ENCODE results near the gene TREM2. TPM values are rescaled to one million over a fixed set of nuclear protein-coding genes. Genes with fewer than 3 reads are reported as not detected.

The TREM2 gene
- total RNA-seq, 4 donors from 2014 or later, result 10.0 to 46.1 (median 14.3) TPM

DNA sequence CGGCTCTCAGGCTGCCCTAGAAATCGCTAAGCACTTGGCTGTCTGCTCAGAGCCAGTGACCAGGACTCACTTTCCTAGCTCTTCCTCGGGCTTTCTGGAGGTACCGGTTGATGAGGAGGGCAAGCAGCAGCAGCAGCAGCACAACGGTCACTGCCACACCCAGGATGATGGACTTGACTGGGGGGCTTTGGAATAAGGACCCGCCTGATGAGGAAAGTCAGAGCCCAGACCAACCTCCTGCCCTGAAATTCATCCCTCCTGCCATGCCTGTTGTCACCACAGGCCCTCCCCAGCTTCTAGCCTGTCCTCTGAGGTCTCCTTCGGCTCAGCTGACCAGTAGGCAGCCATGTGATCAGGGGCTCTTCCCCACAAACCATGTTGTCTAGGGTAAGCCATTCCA lies 21.8 kb upstream of the TREM2 start:
- Histone ChIP-seq H3K27ac (no peak overlapping the region), H3K36me3 (no peaks in the 10 kb centered on the region), H3K4me3 (no peak overlapping the region), H3K4me1 (no peaks in the 10 kb centered on the region), H3K27me3 (no peaks in the 10 kb centered on the region), H3K9me3 (peaks cover 0 to 14% (median 0%) of the 10 kb centered on the region in 4 donors)
- TF ChIP-seq EP300 (IDR thresholded peaks at IDR 0.05) (no peak), POLR2A (IDR thresholded peaks at IDR 0.05) (no peak)
- TF ChIP-seq, protein P1, sequence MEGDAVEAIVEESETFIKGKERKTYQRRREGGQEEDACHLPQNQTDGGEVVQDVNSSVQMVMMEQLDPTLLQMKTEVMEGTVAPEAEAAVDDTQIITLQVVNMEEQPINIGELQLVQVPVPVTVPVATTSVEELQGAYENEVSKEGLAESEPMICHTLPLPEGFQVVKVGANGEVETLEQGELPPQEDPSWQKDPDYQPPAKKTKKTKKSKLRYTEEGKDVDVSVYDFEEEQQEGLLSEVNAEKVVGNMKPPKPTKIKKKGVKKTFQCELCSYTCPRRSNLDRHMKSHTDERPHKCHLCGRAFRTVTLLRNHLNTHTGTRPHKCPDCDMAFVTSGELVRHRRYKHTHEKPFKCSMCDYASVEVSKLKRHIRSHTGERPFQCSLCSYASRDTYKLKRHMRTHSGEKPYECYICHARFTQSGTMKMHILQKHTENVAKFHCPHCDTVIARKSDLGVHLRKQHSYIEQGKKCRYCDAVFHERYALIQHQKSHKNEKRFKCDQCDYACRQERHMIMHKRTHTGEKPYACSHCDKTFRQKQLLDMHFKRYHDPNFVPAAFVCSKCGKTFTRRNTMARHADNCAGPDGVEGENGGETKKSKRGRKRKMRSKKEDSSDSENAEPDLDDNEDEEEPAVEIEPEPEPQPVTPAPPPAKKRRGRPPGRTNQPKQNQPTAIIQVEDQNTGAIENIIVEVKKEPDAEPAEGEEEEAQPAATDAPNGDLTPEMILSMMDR (IDR thresholded peaks at IDR 0.05), result no peak
- DNase-seq (ENCODE audit: low spot score in 2 of 2), result no peak
- WGBS, 2 donors, result 79 to 81% methylated on average over 6 to 7 of the region's 7 CpGs

DNA sequence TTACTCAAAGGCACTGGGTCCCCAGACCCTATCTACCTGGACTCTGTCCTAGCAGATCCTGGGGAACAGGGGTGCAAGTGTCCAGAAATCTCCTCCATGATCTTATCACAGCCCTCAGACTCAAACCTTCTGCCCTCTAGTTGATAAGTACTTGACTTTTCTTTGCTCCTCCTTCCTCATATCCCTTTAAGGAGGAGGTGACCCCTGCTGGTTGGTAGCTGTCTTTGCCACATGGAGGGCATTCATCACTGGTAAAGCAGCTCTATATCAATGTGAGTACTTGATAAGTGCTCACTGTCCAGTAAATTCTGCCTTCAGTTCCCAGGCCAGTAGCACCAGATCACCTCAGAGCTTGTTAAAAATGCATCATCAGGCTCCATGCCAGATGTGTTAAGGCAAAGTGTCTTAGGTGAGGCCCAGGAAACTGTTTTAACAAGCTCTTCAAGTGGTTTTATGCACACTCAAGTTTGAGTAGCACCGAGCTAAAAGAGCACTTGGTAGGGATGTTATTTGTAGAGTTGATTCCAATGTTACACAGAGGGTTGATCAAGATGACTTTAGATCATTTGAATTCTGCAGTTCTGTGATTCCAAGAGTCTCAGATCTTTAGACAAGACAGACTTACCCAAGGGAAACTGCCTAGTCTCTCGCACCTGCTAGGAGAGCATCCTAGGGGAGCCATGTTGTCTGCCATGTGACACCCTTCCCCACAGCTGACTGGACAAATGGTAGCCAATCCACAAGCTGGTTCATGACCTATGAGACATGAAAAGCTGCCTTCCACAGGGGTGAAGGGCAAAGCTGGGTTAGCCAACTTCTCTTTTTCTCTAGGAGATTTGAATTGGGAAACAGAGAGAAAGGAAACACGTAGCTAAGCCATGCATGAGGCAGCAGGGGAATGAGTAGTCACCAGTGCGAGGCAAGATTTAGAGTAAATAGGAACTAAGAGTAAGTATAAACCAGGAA lies 19.4 kb upstream of the TREM2 start:
- Histone ChIP-seq H3K9me3 (no peaks in the 10 kb centered on the region), H3K27ac (peak overlapping the region in 2 of 4 donors; percentile 20 to 33), H3K4me1 (no peaks in the 10 kb centered on the region), H3K36me3 (no peaks in the 10 kb centered on the region), H3K27me3 (no peaks in the 10 kb centered on the region), H3K4me3 (no peak overlapping the region)
- TF ChIP-seq, protein P1 (IDR thresholded peaks at IDR 0.05), result peak in 2 of 5 experiments; percentile 19 to 34
- TF ChIP-seq EP300 (IDR thresholded peaks at IDR 0.05) (peak; percentile 59 to 71), POLR2A (IDR thresholded peaks at IDR 0.05) (no peak)
- 62 to 69% methylated on average over 4 of the region's 4 CpGs for WGBS, 2 donors
- DNase-seq (ENCODE audit: low spot score in 2 of 2), result no peak

DNA sequence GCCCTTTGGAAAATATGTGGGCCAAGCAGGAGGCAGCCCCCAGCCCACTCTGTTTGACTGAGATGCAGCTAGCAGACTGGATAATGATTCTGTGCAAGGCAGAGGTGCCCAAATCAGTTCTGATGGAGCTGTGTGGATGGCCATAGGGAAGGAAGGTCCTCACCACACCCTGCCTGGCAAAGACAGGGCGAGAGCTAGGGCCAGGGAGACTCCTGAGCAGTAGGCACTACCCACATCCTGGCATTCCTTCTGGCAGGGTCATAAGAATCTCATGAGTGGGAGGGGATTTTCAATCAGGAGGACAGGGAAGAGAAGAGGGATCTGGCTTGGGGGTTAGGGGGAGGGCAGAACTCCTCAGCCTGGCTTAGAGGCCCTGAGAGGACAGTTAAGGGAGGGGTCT lies 18.6 kb upstream of the TREM2 start:
- TF ChIP-seq, protein P1 (IDR thresholded peaks at IDR 0.05), result no peak
- TF ChIP-seq EP300 (IDR thresholded peaks at IDR 0.05) (no peak), POLR2A (IDR thresholded peaks at IDR 0.05) (no peak)
- no peaks in the 10 kb centered on the region for H3K27me3 ChIP-seq
- H3K27ac ChIP-seq, result no peak overlapping the region
- 53 to 57% methylated on average over 1 of the region's 1 CpG for WGBS, 2 donors
- H3K4me3 ChIP-seq, result no peak overlapping the region
- no peaks in the 10 kb centered on the region for H3K36me3 ChIP-seq
- no peaks in the 10 kb centered on the region for H3K9me3 ChIP-seq
- H3K4me1 ChIP-seq, result no peaks in the 10 kb centered on the region
- no peak for DNase-seq (ENCODE audit: low spot score in 2 of 2)

DNA sequence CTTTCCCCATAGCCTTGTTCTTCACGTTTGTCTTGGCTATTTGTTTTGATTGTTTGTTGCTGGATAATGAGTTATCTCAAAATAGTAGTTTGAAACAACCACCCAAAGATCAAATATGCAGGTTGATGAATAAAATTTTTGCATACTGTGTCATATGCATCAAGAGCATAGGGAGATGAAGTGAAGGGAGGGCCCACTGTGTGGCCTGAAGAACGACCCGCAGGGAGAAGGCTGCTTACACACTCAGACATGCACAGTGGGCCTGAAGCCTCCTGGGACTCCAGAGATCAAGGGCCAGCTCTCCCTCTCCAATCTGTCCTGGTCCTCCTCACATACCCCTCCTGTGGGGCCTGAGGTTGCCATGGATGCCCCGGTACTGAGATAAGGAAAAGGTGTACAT lies 16.2 kb upstream of the TREM2 start:
- no peaks in the 10 kb centered on the region for H3K4me1 ChIP-seq
- no peaks in the 10 kb centered on the region for H3K36me3 ChIP-seq
- H3K4me3 ChIP-seq, result no peak overlapping the region
- WGBS, 2 donors, result 60 to 70% methylated on average over 4 of the region's 4 CpGs
- no peak for DNase-seq (ENCODE audit: low spot score in 2 of 2)
- no peak overlapping the region for H3K27ac ChIP-seq
- H3K9me3 ChIP-seq, result no peaks in the 10 kb centered on the region
- no peaks in the 10 kb centered on the region for H3K27me3 ChIP-seq
- TF ChIP-seq EP300 (IDR thresholded peaks at IDR 0.05) (no peak), POLR2A (IDR thresholded peaks at IDR 0.05) (no peak)
- TF ChIP-seq, protein P1 (IDR thresholded peaks at IDR 0.05), result no peak

DNA sequence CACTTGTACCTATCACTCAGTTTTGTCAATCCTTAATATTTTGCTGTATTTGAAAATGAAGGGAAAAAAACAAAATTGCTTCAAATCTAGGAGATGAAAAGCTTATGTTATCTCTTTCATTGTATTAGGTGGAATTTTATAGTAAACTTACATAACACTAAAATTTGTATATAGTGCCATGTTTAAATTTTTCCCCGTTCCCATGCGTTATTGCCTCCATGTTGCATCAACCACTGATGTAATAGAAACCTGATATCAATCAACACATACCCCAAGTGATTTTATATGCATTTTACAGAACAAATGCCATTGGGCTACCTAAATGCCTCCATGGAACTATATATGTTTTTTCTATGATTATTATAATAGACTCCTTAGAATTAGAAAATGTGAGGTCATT lies 14.8 kb upstream of the TREM2 start:
- Histone ChIP-seq H3K9me3 (peaks cover 0 to 3% (median 0%) of the 10 kb centered on the region in 4 donors), H3K4me3 (no peak overlapping the region), H3K4me1 (no peaks in the 10 kb centered on the region), H3K36me3 (no peaks in the 10 kb centered on the region), H3K27ac (no peak overlapping the region), H3K27me3 (no peaks in the 10 kb centered on the region)
- no peak for DNase-seq (ENCODE audit: low spot score in 2 of 2)
- no peak for TF ChIP-seq EP300 (IDR thresholded peaks at IDR 0.05)
- no peak for TF ChIP-seq POLR2A (IDR thresholded peaks at IDR 0.05)
- TF ChIP-seq, protein P1 (IDR thresholded peaks at IDR 0.05), result no peak
- 91 to 93% methylated on average over 2 of the region's 2 CpGs for WGBS, 2 donors
